ENCODE results near the gene SH3TC1.

SH3TC1 gene

GRCh38 chr4:8278421-8279287 lies 79.6 kb downstream of the SH3TC1 start:
- Histone ChIP-seq H3K9ac (ENCODE audit: low read length) (no peak overlapping the region), H3K79me2 (ENCODE audit: low read length) (no peaks in the 10 kb centered on the region), H3K36me3 (replicated peaks; ENCODE audit: low read depth, low read length) (no peaks in the 10 kb centered on the region), H3K9me3 (ENCODE audit: insufficient read depth, low read length) (no peaks in the 10 kb centered on the region), H4K20me1 (ENCODE audit: insufficient read depth, low read length) (no peaks in the 10 kb centered on the region), H3K4me2 (ENCODE audit: low read length) (no peak overlapping the region), H3K4me1 (ENCODE audit: low read length) (no peaks in the 10 kb centered on the region; the same call in 1 of the 2 replicates), H3K27ac (ENCODE audit: low read length) (no peak overlapping the region), H3K27me3 (ENCODE audit: low read depth, low read length) (no peaks in the 10 kb centered on the region), H3K4me3 (ENCODE audit: low read length) (no peak overlapping the region), H2AFZ (ENCODE audit: low read depth, low read length) (no peak overlapping the region)
- TF ChIP-seq CTCF (IDR thresholded peaks at IDR 0.05; ENCODE audit: low read depth, low read length) (no peak), EZH2phosphoT487 (IDR thresholded peaks at IDR 0.05; ENCODE audit: low read depth) (no peak)

GRCh38 chr4:8279321-8280157 lies 80.4 kb downstream of the SH3TC1 start:
- TF ChIP-seq CTCF (IDR thresholded peaks at IDR 0.05; ENCODE audit: low read depth, low read length) (no peak), EZH2phosphoT487 (IDR thresholded peaks at IDR 0.05; ENCODE audit: low read depth) (no peak)
- no peak overlapping the region for H3K4me2 ChIP-seq (ENCODE audit: low read length)
- no peak overlapping the region for H3K4me3 ChIP-seq (ENCODE audit: low read length)
- H3K36me3 ChIP-seq (replicated peaks; ENCODE audit: low read depth, low read length) = no peaks in the 10 kb centered on the region
- peaks cover 5% of the 10 kb centered on the region; the same call in 1 of the 2 replicates for H3K27me3 ChIP-seq (ENCODE audit: low read depth, low read length)
- H3K4me1 ChIP-seq (ENCODE audit: low read length) = no peaks in the 10 kb centered on the region; the same call in 1 of the 2 replicates
- no peaks in the 10 kb centered on the region for H3K79me2 ChIP-seq (ENCODE audit: low read length)
- H4K20me1 ChIP-seq (ENCODE audit: insufficient read depth, low read length) = no peaks in the 10 kb centered on the region
- H3K9ac ChIP-seq (ENCODE audit: low read length) = no peak overlapping the region
- H3K9me3 ChIP-seq (ENCODE audit: insufficient read depth, low read length) = no peaks in the 10 kb centered on the region
- H3K27ac ChIP-seq (ENCODE audit: low read length) = no peak overlapping the region
- no peak overlapping the region for H2AFZ ChIP-seq (ENCODE audit: low read depth, low read length)

- Histone ChIP-seq H2AFZ (ENCODE audit: low read depth, low read length) (no peak overlapping the region), H3K9ac (ENCODE audit: low read length) (no peak overlapping the region), H3K79me2 (ENCODE audit: low read length) (no peaks in the 10 kb centered on the region), H3K4me3 (ENCODE audit: low read length) (no peak overlapping the region), H3K4me2 (ENCODE audit: low read length) (no peak overlapping the region), H3K36me3 (replicated peaks; ENCODE audit: low read depth, low read length) (no peaks in the 10 kb centered on the region), H4K20me1 (ENCODE audit: insufficient read depth, low read length) (no peaks in the 10 kb centered on the region), H3K9me3 (ENCODE audit: insufficient read depth, low read length) (no peaks in the 10 kb centered on the region), H3K27me3 (ENCODE audit: low read depth, low read length) (peaks cover 5% of the 10 kb centered on the region; the same call in 1 of the 2 replicates), H3K27ac (ENCODE audit: low read length) (no peak overlapping the region), H3K4me1 (ENCODE audit: low read length) (no peaks in the 10 kb centered on the region; the same call in 1 of the 2 replicates)
- TF ChIP-seq EZH2phosphoT487 (IDR thresholded peaks at IDR 0.05; ENCODE audit: low read depth) (no peak), CTCF (IDR thresholded peaks at IDR 0.05; ENCODE audit: low read depth, low read length) (no peak)
Observed at GRCh38 chr4:8280158-8280875, 81.2 kb downstream of the SH3TC1 start.
